Measurements from ENCODE around the gene MYL7. TPM values are rescaled to one million over a fixed set of nuclear protein-coding genes. Genes with fewer than 3 reads are reported as not detected.

Gene MYL7
- total RNA-seq, 4 donors from 2014 or later = not detected

DNA sequence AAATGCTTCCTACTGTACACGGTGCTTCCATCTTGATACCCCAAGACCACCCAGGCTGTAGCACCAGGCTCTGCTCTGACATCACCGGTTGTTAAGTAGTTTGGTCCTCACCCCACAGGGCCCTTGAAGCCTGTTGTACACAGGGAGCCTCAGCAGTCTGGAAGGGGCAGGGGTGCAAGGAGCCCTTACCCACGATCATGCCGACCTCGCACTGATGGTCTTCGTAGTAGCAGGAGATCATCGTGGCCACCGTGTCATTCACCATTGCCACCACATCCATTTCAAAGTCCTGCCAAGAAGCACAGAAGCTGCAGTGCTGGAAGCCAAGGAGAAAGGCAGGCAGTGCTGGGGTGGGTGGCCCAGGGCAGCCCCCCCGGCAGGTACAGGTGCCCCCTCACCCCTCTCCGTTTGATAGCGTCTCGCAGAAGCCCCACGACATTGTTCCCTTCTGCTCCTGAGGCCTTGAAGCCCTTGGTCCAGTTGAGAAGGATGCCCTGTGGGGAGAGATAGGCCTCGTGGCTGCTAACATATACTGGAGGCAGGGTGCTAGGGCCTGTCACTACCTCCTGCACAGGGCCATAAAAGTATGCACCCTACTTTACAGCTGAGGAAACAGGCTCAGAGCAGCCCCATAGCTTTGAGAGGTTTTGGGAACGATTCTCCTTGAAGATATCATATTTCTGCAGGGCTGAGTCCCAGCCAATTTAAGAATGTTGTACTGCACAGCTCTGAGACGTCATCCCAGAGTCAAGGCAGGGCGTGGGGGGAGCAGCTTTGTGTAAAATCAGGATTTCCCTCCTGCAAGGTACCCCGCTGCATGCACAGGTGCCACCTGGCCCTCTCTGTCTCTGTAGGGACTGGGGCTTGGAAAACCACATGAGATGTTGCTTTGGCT is 8.7 kb upstream of the MYL7 start:
- H3K4me1 ChIP-seq = peaks cover 0 to 24% (median 4%) of the 10 kb centered on the region in 4 donors
- 84 to 85% methylated on average over 18 of the region's 18 CpGs for WGBS, 2 donors

DNA sequence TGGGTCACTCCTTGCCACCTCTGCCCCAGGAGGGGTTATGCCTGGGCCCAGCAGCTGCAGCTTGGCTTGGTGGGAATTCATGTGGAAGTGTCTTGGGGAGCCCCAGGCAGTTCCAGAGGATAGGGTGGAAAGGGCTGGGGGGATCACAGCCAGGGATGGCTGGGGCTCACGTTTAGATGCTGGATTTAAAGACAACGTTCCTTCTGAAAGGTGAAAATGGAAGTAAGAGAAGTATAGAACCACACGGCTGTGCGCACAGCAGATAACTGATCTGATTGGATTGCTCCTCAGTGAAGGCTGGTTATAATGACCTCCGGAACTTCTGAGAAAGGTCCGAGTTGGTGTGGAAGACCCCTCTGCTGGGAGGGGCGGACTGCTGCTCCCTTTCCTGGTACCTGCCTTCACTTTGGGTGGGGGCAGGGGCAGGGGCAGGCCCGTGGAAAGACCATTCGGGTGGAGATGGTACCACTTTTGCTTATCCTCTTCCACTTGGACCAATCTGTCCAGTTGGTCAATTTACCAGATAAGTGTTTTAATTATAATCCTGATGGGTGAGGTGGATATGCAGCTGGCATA is 7.9 kb upstream of the MYL7 start:
- no peak overlapping the region for H3K4me3 ChIP-seq
- no peaks in the 10 kb centered on the region for H3K27me3 ChIP-seq
- H3K4me1 ChIP-seq = peaks cover 0 to 26% (median 4%) of the 10 kb centered on the region in 4 donors
- TF ChIP-seq POLR2A (IDR thresholded peaks at IDR 0.05) (no peak), EP300 (IDR thresholded peaks at IDR 0.05) (no peak)
- TF ChIP-seq, protein P1, sequence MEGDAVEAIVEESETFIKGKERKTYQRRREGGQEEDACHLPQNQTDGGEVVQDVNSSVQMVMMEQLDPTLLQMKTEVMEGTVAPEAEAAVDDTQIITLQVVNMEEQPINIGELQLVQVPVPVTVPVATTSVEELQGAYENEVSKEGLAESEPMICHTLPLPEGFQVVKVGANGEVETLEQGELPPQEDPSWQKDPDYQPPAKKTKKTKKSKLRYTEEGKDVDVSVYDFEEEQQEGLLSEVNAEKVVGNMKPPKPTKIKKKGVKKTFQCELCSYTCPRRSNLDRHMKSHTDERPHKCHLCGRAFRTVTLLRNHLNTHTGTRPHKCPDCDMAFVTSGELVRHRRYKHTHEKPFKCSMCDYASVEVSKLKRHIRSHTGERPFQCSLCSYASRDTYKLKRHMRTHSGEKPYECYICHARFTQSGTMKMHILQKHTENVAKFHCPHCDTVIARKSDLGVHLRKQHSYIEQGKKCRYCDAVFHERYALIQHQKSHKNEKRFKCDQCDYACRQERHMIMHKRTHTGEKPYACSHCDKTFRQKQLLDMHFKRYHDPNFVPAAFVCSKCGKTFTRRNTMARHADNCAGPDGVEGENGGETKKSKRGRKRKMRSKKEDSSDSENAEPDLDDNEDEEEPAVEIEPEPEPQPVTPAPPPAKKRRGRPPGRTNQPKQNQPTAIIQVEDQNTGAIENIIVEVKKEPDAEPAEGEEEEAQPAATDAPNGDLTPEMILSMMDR (IDR thresholded peaks at IDR 0.05) = no peak
- WGBS, 2 donors = 77 to 78% methylated on average over 9 of the region's 9 CpGs
- H3K9me3 ChIP-seq = no peaks in the 10 kb centered on the region
- no peak overlapping the region for H3K27ac ChIP-seq
- no peak for DNase-seq (ENCODE audit: low spot score in 2 of 2)
- H3K36me3 ChIP-seq = no peaks in the 10 kb centered on the region

More for the DNA sequence above, 8.7 kb upstream of the MYL7 start:
- Histone ChIP-seq H3K27me3 (no peaks in the 10 kb centered on the region), H3K36me3 (no peaks in the 10 kb centered on the region), H3K27ac (no peak overlapping the region), H3K9me3 (no peaks in the 10 kb centered on the region), H3K4me3 (no peak overlapping the region)
- TF ChIP-seq POLR2A (IDR thresholded peaks at IDR 0.05) (no peak), EP300 (IDR thresholded peaks at IDR 0.05) (no peak)
- TF ChIP-seq, protein P1 (IDR thresholded peaks at IDR 0.05) = no peak
- DNase-seq (ENCODE audit: low spot score in 2 of 2) = no peak

DNA sequence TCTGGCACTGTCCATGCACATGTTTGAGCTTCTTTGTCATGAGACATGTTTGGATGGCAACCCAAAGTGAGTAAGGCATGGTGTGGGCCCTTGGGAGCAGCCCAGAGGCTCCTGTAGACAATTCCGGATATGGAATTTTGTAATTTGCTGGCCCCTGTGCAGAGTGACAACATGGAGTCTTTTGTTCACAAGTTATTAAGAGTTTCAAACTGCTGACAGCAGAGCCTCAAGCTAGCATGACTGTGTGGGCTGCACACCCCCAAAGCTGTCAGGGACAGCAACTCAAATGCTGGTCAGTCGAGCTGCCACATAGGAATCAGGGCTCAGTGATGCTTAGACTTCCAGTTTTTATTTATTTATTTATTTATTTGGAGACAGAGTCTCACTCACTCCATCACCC is 7.0 kb upstream of the MYL7 start:
- WGBS, 2 donors = 40 to 63% methylated on average over 2 of the region's 2 CpGs
- Histone ChIP-seq H3K27me3 (no peaks in the 10 kb centered on the region), H3K27ac (peak overlapping the region in 1 of 4 donors; percentile 11), H3K36me3 (no peaks in the 10 kb centered on the region), H3K4me1 (peaks cover 0 to 26% (median 4%) of the 10 kb centered on the region in 4 donors), H3K9me3 (no peaks in the 10 kb centered on the region), H3K4me3 (no peak overlapping the region)
- no peak for DNase-seq (ENCODE audit: low spot score in 2 of 2)
- TF ChIP-seq POLR2A (IDR thresholded peaks at IDR 0.05) (no peak), EP300 (IDR thresholded peaks at IDR 0.05) (no peak)
- TF ChIP-seq, protein P1 (IDR thresholded peaks at IDR 0.05) = no peak

DNA sequence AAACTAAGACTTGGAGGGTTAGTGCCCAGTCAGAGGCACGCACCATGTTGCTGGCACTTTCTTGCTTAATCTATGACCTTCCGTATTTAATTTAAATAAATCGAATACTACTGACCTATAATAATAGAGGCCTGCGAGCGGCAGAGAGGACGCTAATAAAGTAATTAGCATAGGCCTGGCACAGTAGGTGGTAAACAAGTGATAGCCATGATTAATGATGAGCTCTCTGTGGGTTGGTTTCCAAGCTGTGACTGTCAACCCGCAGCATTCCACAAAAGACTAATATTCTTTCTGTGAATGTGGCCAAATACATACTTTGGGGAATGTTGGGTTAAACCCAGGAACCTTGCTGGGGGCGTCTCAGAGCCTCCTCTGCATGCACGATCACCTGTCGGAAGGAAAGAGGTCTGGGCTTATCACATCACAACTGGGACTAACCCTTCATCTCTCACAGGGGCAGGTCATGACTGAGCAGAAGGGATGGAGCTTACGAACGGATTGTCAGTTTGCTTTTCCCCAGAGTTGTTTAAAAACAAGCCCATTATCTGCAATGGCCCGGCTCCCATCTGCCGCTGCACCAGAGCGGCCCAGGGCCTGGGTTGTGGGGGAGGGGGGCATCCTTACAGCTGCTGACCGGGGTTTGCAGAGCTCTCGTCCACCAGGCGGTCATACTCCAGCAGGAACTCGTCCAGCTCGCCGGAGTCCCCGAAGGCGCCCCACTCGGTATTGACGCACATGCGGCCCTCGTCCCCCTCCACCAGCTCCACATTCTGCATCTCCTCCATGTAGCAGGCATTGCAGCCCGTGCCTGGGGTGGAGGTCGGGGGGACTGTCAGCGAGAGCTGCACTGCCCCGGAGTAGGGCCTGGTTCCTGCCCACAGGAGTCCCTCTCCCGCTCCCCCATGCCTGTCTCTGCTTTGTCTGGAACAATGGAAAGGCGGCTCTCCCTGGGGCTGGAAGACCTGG is 6.2 kb upstream of the MYL7 start:
- H3K27me3 ChIP-seq = no peaks in the 10 kb centered on the region
- H3K9me3 ChIP-seq = no peaks in the 10 kb centered on the region
- H3K4me1 ChIP-seq = peaks cover 0 to 26% (median 4%) of the 10 kb centered on the region in 4 donors
- DNase-seq (ENCODE audit: low spot score in 2 of 2) = no peak
- no peaks in the 10 kb centered on the region for H3K36me3 ChIP-seq
- H3K27ac ChIP-seq = peak overlapping the region in 1 of 4 donors; percentile 61
- TF ChIP-seq POLR2A (IDR thresholded peaks at IDR 0.05) = no peak
- no peak for TF ChIP-seq EP300 (IDR thresholded peaks at IDR 0.05)
- TF ChIP-seq, protein P1 (IDR thresholded peaks at IDR 0.05) = no peak
- no peak overlapping the region for H3K4me3 ChIP-seq
- 66 to 77% methylated on average over 31 to 33 of the region's 33 CpGs for WGBS, 2 donors

All from tibial nerve (tissue), 4 donors.